Measurements from ENCODE around the gene ITPK1. TPM values are rescaled to one million over a fixed set of nuclear protein-coding genes. Genes with fewer than 3 reads are reported as not detected.

The ITPK1 gene
- total and polyA plus RNA-seq, 8 donors, result 17.8 to 46.3 (median 28.9) TPM

GRCh38 chr14:92906823-92907222 is 208.9 kb downstream of the ITPK1 start:
- 33 to 42% (median 38%) methylated on average over 6 of the region's 6 CpGs for WGBS, 5 donors
- H3K4me1 ChIP-seq, result no peaks in the 10 kb centered on the region
- H3K27me3 ChIP-seq, result peaks cover 0 to 32% (median 18%) of the 10 kb centered on the region in 3 donors
- no peaks in the 10 kb centered on the region for H3K36me3 ChIP-seq
- intact Hi-C loops (cut with DNase I; ENCODE audit: low total_unique reads), result no loop called here
- H3K9me3 ChIP-seq, result no peaks in the 10 kb centered on the region
- H3K4me3 ChIP-seq, result no peak overlapping the region
- no peak for DNase-seq
- no peak for TF ChIP-seq EP300 (IDR thresholded peaks at IDR 0.05)
- TF ChIP-seq POLR2A (IDR thresholded peaks at IDR 0.05), result no peak
- no peak for TF ChIP-seq CTCF (IDR thresholded peaks at IDR 0.05)
- TF ChIP-seq POLR2AphosphoS5 (IDR thresholded peaks at IDR 0.05), result no peak
- no peak overlapping the region for H3K27ac ChIP-seq

GRCh38 chr14:92906420-92906819 is 209.3 kb downstream of the ITPK1 start:
- TF ChIP-seq POLR2A (IDR thresholded peaks at IDR 0.05) (no peak), CTCF (IDR thresholded peaks at IDR 0.05) (no peak), POLR2AphosphoS5 (IDR thresholded peaks at IDR 0.05) (no peak), EP300 (IDR thresholded peaks at IDR 0.05) (no peak)
- Histone ChIP-seq H3K4me1 (no peaks in the 10 kb centered on the region), H3K9me3 (no peaks in the 10 kb centered on the region), H3K27ac (no peak overlapping the region), H3K4me3 (no peak overlapping the region), H3K27me3 (peaks cover 0 to 35% (median 19%) of the 10 kb centered on the region in 3 donors), H3K36me3 (no peaks in the 10 kb centered on the region)
- intact Hi-C loops (cut with DNase I; ENCODE audit: low total_unique reads), result no loop called here
- WGBS, 5 donors, result 71 to 83% (median 78%) methylated on average over 6 of the region's 6 CpGs
- no peak for DNase-seq

GRCh38 chr14:92905667-92906066 is 210.1 kb downstream of the ITPK1 start:
- H3K27me3 ChIP-seq, result peaks cover 0 to 42% (median 19%) of the 10 kb centered on the region in 3 donors
- H3K4me1 ChIP-seq, result no peaks in the 10 kb centered on the region
- no peaks in the 10 kb centered on the region for H3K9me3 ChIP-seq
- no peak for DNase-seq
- 73 to 87% (median 74%) methylated on average over 8 of the region's 8 CpGs for WGBS, 5 donors
- intact Hi-C loops (cut with DNase I; ENCODE audit: low total_unique reads), result no loop called here
- H3K4me3 ChIP-seq, result no peak overlapping the region
- H3K36me3 ChIP-seq, result no peaks in the 10 kb centered on the region
- no peak for TF ChIP-seq POLR2AphosphoS5 (IDR thresholded peaks at IDR 0.05)
- no peak for TF ChIP-seq EP300 (IDR thresholded peaks at IDR 0.05)
- no peak for TF ChIP-seq POLR2A (IDR thresholded peaks at IDR 0.05)
- TF ChIP-seq CTCF (IDR thresholded peaks at IDR 0.05), result no peak
- no peak overlapping the region for H3K27ac ChIP-seq

- WGBS, 5 donors, result 60 to 74% (median 73%) methylated on average over 6 of the region's 6 CpGs
- H3K4me3 ChIP-seq, result no peak overlapping the region
- H3K27ac ChIP-seq, result no peak overlapping the region
- H3K27me3 ChIP-seq, result peaks cover 0 to 59% (median 19%) of the 10 kb centered on the region in 3 donors
- no peak for DNase-seq
- TF ChIP-seq POLR2AphosphoS5 (IDR thresholded peaks at IDR 0.05) (no peak), EP300 (IDR thresholded peaks at IDR 0.05) (no peak), POLR2A (IDR thresholded peaks at IDR 0.05) (no peak), CTCF (IDR thresholded peaks at IDR 0.05) (no peak)
- intact Hi-C loops (cut with DNase I; ENCODE audit: low total_unique reads), result no loop called here
- H3K4me1 ChIP-seq, result no peaks in the 10 kb centered on the region
- H3K9me3 ChIP-seq, result no peaks in the 10 kb centered on the region
- H3K36me3 ChIP-seq, result no peaks in the 10 kb centered on the region
These were observed 212.4 kb downstream of the ITPK1 start for GRCh38 chr14:92903359-92903758.

Measured in stomach (tissue), 9 donors.